H1 (cell line): ENCODE data around the gene SFN. TPM values are rescaled to one million over a fixed set of nuclear protein-coding genes. Genes with fewer than 3 reads are reported as not detected.

ENCODE experiments used
- JUND ChIP-seq: IDR thresholded peaks from 2 replicates; pipeline ENCODE4 v1.6.1; 2011; ENCODE audit warnings: mild to moderate bottlenecking, improper control_type of control experiment, low read length
- polyA plus RNA-seq, 7 experiments: library from polyadenylated mRNA; depleted of rRNA in 3 of 7; stranded (reverse) in 5 of 7; unstranded in 2 of 7; fragments of >200 nt in 5 of 7; fragments of 200-250 nt in 2 of 7; gene quantifications; 1 replicate in 5 of 7; 2 replicates in 1 of 7; 4 replicates in 1 of 7; pipeline versions ENCODE4 v1.2.1 to v1.2.3, GENCODE V29; 2011 to 2013; ENCODE audit warnings: missing spikeins in 2 of 7, mixed read lengths in 2 of 7
- total RNA-seq: library from RNA; stranded (reverse); fragmentation: NEBNext Ultra II Directional; extraction: Animal tissue kit (Norgen Biotek cat#: 25700); gene quantifications from 2 replicates; pipeline ENCODE4 v1.2.1, GENCODE V29; 2021

Gene SFN
- total and polyA plus RNA-seq, 2 of the 8 experiments (the other 6 are each of a cell fraction or from before 2014, with no cell fraction given) = 3.3 to 3.9 TPM

DNA sequence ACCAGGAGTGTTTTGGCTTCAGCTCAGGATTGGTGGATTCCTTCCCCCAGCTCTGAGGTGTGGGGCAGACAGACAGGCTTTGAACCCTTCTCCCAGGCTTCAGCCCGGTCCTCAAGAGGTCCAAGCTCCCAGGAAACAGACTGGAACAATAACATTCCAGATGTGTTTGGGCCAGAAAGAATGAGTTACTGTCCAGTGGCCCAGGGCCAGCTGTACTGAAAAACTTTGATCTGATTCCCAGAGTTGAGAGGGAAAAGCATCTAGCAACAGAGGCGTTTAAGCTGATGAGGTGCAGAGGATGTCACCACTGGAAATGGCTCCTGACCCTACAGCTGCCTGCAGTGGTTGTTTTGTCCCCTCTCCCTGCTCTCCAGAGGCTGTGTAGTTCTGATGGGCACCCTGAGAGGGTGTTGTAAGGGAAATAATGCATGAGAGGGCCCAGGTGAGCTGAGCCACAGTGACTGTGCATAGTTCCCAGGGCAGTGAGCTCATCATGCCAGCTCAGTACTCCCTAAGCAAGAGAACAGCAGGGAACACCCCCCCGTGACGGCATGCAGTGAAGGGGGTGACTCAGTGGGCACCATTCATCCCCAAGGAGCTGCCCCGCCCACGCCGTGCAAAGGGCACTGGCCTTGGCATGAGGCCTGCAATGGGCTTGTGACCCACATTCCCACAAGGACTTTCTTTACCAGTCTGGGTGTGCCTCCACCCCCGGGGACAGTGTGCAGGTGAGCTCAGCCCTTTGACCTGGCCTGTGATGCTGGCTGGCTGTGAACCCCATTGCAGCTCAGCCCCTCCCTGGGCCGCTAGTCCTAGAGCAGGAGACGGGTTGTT lies 13.8 kb upstream of the SFN start (continued):
- no peak for TF ChIP-seq JUND
